ENCODE data around the gene EPM2A. TPM values are rescaled to one million over a fixed set of nuclear protein-coding genes. Genes with fewer than 3 reads are reported as not detected.

Gene EPM2A
- 10 to 100 TPM; 11.6 to 13.6 TPM for total RNA-seq

DNA sequence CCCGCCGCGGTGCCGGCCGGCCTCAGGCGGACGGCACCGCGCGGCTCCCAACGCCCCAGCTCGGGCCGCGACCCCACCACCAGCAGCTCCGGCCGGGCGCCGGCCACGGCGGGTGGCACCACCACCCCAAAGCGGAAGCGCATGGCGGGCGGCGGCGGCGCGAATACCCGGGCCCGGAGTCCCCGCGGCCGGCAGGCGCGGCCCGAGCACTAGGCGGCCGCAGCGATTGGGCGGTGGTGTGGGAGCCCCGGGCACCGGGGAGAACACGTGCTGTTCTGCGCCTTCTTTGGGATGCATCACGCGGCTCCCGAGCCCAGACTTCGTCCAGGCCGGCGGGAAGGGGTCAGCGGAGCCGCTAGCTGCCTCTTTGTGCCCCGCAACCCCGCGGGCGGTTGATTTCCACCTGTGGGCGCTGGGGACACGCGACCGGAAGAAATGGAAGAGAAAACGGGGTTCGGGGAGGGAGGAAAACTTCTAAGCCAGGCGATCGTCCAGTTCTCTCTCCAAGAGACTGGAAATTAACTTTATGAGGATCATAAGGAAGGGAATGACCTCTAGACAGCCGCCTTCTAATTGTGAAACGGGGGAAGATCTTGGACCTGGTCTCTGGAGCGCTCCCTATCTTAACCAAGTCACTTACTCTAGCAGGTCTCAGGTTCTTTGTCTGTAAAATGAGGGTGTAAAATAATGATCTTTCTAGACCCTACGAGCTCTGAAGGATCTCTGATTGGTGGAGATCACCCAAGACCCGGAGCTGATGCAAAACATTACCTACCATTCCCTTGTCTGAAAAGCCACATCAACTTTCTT, at the start of gene EPM2A:
EPM2A (minus strand) TSS at position 165 of the 810 bp plus-strand sequence; CDS start at position 143, 22 bp downstream.
- Mint-ChIP-seq H3K9me3 (peaks cover 3 to 7% of the 10 kb centered on the region in 2 donors), H3K4me1 (ENCODE audit: low read depth) (peaks cover 22% of the 10 kb centered on the region), H3K27ac (peak within 1 kb of the TSS; percentile 99), H3K27me3 (ENCODE audit: low read depth) (no peaks in the 10 kb centered on the region), H3K36me3 (ENCODE audit: insufficient read depth in 2 of 2) (peaks cover 7 to 10% of the 10 kb centered on the region in 2 donors), H3K4me3 (peak within 1 kb of the TSS; percentile 95 to 96)
- ATAC-seq (replicated peaks in 1 of 2) = peak; percentile 79 to 84
- peak; percentile 70 to 79 for DNase-seq

DNA sequence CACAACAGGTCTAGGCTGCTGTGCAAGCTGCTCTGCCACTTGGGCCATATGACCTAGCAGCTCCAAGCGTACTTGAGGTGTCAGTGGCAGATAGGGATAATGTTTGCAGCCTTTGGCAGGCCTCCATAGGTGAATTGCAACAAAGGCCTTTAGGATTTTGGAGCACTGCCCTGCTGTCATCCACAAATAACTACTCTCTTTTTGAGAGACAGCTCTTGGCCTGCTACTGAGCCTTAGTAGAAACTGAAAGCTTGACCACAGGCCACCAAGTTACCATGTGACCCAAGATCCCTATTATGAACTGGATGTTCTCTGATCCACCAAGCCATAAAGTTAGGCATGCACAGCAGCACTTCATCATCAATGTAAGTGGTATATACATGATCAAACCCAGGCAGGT, 49.4 kb upstream of the EPM2A start:
- Mint-ChIP-seq H3K9me3 (peaks cover 3 to 7% of the 10 kb centered on the region in 2 donors), H3K27me3 (ENCODE audit: low read depth) (no peaks in the 10 kb centered on the region), H3K4me3 (no peak overlapping the region), H3K36me3 (ENCODE audit: insufficient read depth in 2 of 2) (peaks cover 2% of the 10 kb centered on the region in 2 donors), H3K27ac (no peak overlapping the region), H3K4me1 (ENCODE audit: low read depth) (no peaks in the 10 kb centered on the region)
- ATAC-seq (replicated peaks in 1 of 2) = no peak
- DNase-seq = no peak

DNA sequence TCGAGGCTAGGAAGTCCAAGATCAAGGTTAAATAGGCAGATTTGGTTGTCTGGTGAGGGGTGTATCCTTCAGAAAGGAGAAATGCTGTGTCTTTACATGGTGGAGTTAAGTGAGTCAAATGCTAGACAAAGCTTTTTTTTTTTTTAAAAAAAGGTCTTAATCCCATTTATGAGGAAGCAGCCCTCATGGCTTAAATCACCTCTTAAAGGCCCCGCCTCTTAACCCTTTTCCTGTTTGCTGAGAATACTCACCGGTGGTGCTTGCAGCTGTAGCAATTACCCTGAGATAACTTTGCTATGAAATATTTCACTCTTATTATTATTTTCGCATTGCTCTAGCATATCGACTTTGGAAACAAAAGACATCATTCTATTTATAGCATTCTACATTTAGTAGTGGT, 48.5 kb upstream of the EPM2A start:
- Mint-ChIP-seq H3K9me3 (peaks cover 3 to 7% of the 10 kb centered on the region in 2 donors), H3K27ac (no peak overlapping the region), H3K4me1 (ENCODE audit: low read depth) (no peaks in the 10 kb centered on the region), H3K36me3 (ENCODE audit: insufficient read depth in 2 of 2) (peaks cover 2% of the 10 kb centered on the region in 2 donors), H3K27me3 (ENCODE audit: low read depth) (no peaks in the 10 kb centered on the region), H3K4me3 (no peak overlapping the region)
- no peak for ATAC-seq (replicated peaks in 1 of 2)
- DNase-seq = no peak

DNA sequence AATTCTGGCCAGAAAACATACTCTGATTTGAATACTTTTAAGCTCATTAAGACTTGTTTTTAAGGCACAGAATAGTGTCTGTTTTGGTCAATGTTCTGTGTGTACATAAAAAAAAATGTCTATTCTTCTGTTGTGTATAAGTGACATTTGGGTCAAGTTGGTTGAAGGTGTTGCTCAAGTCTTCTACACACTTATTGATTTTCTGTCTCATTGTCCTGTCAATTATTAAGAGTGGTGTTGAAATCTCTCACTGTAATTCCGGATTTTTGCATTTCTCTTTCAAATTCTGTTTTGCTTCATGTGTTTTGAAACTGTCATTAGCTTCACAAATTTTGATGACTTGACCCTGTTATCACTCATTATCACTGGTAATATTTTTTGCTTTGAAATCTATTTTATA, 37.5 kb upstream of the EPM2A start:
- Mint-ChIP-seq H3K9me3 (peaks cover 0 to 16% of the 10 kb centered on the region in 2 donors), H3K27ac (no peak overlapping the region), H3K4me3 (no peak overlapping the region), H3K36me3 (ENCODE audit: insufficient read depth in 2 of 2) (peaks cover 0 to 9% of the 10 kb centered on the region in 2 donors), H3K27me3 (ENCODE audit: low read depth) (no peaks in the 10 kb centered on the region), H3K4me1 (ENCODE audit: low read depth) (no peaks in the 10 kb centered on the region)
- DNase-seq = no peak
- no peak for ATAC-seq (replicated peaks in 1 of 2)

DNA sequence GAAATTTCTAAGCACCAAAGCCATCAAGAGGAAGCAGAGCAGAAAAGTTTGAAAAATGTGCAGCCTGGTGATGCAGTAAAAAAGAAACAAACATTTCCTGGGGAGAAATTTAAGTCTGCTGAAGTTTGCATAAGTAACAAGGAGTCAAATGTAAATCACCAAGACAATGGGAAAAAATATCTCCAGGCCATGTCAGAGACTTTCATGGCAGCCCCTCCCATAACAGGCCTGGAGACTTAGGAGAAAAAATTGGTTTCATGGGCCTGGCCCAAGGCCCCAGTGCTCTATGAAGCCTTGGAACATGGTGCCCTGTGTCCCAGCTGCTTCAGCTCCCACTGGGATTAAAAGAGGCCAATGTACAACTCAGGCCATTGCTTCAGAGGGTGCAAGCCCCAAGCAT, 30.1 kb upstream of the EPM2A start:
- Mint-ChIP-seq H3K36me3 (ENCODE audit: insufficient read depth in 2 of 2) (peaks cover 0 to 6% of the 10 kb centered on the region in 2 donors), H3K4me3 (no peak overlapping the region), H3K4me1 (ENCODE audit: low read depth) (no peaks in the 10 kb centered on the region), H3K27ac (no peak overlapping the region), H3K27me3 (ENCODE audit: low read depth) (no peaks in the 10 kb centered on the region), H3K9me3 (peaks cover 2 to 3% of the 10 kb centered on the region in 2 donors)
- no peak for ATAC-seq (replicated peaks in 1 of 2)
- no peak for DNase-seq

DNA sequence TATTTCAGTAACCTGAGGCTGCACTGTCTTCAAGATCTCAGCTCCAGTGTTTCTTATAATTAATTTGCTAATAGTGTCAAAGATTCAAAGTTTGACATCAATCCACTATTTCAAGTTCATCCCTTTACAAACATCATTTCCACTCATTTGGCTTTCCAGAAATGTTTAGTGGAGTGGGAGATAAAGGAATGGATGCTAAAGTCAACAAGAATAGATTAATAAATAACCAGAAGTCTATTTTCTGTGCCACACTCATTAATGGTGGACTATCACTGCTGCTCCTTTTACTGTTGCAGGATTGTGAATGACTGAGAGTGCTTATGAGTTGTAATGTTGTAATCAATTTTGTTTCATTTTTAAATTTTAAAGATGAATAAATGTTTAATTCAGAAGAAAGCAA, 28.4 kb upstream of the EPM2A start:
- ATAC-seq (replicated peaks in 1 of 2) = no peak
- Mint-ChIP-seq H3K4me3 (no peak overlapping the region), H3K27me3 (ENCODE audit: low read depth) (no peaks in the 10 kb centered on the region), H3K4me1 (ENCODE audit: low read depth) (no peaks in the 10 kb centered on the region), H3K9me3 (peaks cover 0 to 3% of the 10 kb centered on the region in 2 donors), H3K36me3 (ENCODE audit: insufficient read depth in 2 of 2) (peaks cover 0 to 1% of the 10 kb centered on the region in 2 donors), H3K27ac (no peak overlapping the region)
- no peak for DNase-seq

DNA sequence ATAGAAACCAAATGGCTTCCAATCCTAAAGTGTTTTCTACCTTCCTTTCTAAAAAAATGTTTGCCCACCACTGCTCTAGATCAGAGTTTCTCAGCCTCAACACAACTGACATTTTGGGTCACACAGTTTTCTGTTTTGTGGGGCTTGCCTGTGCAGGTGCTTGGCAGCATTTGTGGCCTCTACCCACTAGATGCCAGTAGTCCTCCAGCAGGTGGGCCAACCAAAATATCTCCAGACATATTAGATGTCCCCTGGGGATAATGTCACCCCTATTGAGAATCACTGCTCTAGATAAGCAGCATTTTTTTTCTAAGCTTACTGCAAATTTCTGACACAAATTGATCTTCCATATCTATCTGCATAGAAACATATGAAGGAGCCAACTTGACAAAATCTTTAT, 26.3 kb upstream of the EPM2A start:
- Mint-ChIP-seq H3K9me3 (peaks cover 0 to 3% of the 10 kb centered on the region in 2 donors), H3K36me3 (ENCODE audit: insufficient read depth in 2 of 2) (peaks cover 0 to 1% of the 10 kb centered on the region in 2 donors), H3K27ac (no peak overlapping the region), H3K27me3 (ENCODE audit: low read depth) (no peaks in the 10 kb centered on the region), H3K4me1 (ENCODE audit: low read depth) (no peaks in the 10 kb centered on the region), H3K4me3 (no peak overlapping the region)
- ATAC-seq (replicated peaks in 1 of 2) (no peak), DNase-seq (no peak)

DNA sequence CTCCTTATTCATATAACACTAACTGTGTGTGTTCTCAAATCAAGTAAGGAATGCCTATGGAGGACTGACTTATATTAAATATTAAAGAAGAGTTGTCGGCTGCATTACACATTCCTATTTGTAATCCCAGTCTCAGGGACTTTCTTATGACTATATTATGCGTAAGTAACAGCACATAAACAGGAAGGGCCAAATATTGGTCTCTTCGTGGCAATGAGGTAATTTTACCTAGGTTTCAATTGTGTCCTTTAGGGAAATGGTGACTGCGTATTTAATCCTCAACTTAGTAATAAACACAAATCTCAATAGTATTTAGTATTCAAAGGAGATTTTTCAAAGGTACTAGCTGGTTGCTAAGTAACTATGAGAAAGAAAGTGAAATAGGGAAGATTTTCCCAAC, 22.8 kb upstream of the EPM2A start:
- no peak for ATAC-seq (replicated peaks in 1 of 2)
- Mint-ChIP-seq H3K27me3 (ENCODE audit: low read depth) (peaks cover 10% of the 10 kb centered on the region), H3K36me3 (ENCODE audit: insufficient read depth in 2 of 2) (no peaks in the 10 kb centered on the region), H3K27ac (no peak overlapping the region), H3K4me1 (ENCODE audit: low read depth) (no peaks in the 10 kb centered on the region), H3K4me3 (no peak overlapping the region), H3K9me3 (peaks cover 0 to 2% of the 10 kb centered on the region in 2 donors)
- no peak for DNase-seq

DNA sequence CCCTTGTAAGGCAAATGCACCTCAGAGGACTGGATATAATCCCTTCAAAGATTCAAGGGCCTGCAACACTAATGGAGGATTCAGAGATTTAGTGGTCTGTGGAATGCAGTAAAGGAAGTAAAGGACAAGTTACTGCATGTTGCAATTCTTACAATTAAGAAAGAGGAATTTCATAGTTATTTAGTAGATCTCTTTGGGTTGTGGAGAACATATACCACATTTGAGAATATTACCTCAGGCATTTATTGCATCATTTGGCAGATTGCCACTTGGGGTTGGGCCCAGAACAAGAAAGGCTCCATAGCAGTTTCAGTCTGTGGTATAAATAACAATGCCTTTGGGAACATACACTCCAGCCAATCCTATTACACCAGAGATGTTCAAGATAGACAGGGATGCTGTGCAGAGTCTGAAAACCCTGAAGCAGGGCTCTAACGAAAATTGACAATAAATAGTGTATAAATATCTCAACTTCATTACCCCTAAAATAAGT, 20.9 kb upstream of the EPM2A start:
- Mint-ChIP-seq H3K4me1 (ENCODE audit: low read depth) (no peaks in the 10 kb centered on the region), H3K27ac (no peak overlapping the region), H3K9me3 (peaks cover 0 to 2% of the 10 kb centered on the region in 2 donors), H3K4me3 (no peak overlapping the region), H3K27me3 (ENCODE audit: low read depth) (peaks cover 10% of the 10 kb centered on the region), H3K36me3 (ENCODE audit: insufficient read depth in 2 of 2) (no peaks in the 10 kb centered on the region)
- ATAC-seq (replicated peaks in 1 of 2) (no peak), DNase-seq (no peak)

DNA sequence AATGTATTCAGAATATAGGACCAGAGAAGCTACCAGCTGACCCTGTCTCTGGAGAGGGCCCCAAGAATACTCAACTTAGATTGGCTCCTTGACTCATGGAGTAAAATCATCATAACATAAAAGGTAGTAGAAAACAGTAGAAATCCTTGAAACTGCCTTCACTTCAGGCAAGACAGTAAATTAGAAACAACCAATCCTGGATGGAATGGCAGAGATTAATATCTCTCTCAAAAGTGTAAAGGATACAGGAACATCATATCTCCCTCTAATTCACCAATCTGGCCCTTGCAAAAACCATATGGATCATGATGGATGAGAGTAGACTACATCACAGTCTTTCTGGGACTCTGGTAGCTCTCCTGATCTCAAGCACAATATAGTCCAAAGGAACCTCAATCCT, 20.4 kb upstream of the EPM2A start:
- DNase-seq = no peak
- H3K27ac Mint-ChIP-seq = no peak overlapping the region
- H3K4me1 Mint-ChIP-seq (ENCODE audit: low read depth) = no peaks in the 10 kb centered on the region
- peaks cover 10% of the 10 kb centered on the region for H3K27me3 Mint-ChIP-seq (ENCODE audit: low read depth)
- no peak overlapping the region for H3K4me3 Mint-ChIP-seq
- peaks cover 0 to 2% of the 10 kb centered on the region in 2 donors for H3K9me3 Mint-ChIP-seq
- H3K36me3 Mint-ChIP-seq (ENCODE audit: insufficient read depth in 2 of 2) = no peaks in the 10 kb centered on the region
- no peak for ATAC-seq (replicated peaks in 1 of 2)

DNA sequence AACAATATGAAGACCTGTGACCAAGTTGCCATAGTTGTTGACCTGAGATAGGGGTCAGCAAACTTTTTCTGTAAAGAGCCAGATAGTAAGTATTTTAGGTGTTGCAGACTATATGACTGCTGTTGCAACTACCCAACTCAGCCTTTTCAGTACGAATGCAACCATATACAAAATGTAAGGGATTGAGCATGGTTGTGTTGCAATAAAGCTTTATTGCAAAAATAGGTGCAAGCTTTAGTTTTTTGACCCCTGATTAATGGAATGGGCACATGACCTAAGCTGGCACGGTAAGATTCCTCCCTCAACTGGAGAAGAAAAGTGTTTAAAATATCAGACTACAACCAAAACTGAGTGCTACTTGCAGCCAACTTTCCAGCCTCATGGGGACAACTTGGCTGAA, 17.3 kb upstream of the EPM2A start:
- DNase-seq = no peak
- Mint-ChIP-seq H3K4me3 (no peak overlapping the region), H3K27me3 (ENCODE audit: low read depth) (peaks cover 10% of the 10 kb centered on the region), H3K9me3 (peaks cover 0 to 2% of the 10 kb centered on the region in 2 donors), H3K36me3 (ENCODE audit: insufficient read depth in 2 of 2) (no peaks in the 10 kb centered on the region), H3K27ac (no peak overlapping the region), H3K4me1 (ENCODE audit: low read depth) (peaks cover 12% of the 10 kb centered on the region)
- no peak for ATAC-seq (replicated peaks in 1 of 2)

DNA sequence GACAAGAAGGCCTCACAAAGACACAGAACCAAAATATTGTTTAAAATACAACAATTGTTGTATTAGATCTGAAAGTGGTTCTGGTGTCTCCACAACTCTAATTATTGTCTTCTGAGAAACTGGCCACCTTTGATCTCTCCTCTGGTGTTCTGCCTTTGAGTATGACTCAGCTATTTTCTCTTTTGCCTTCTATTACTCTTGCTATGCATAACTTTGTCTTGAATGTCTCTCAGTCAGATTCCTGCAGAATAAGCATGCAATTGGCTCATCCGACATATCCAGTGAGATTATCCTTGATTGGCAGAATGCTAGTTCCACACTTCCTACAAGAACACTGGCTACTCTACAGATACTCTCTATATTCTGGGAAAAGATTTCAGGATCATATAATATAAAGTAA, 14.3 kb upstream of the EPM2A start:
- Mint-ChIP-seq H3K27me3 (ENCODE audit: low read depth) (peaks cover 5% of the 10 kb centered on the region), H3K9me3 (peaks cover 0 to 6% of the 10 kb centered on the region in 2 donors), H3K27ac (no peak overlapping the region), H3K4me3 (no peak overlapping the region), H3K4me1 (ENCODE audit: low read depth) (peaks cover 12% of the 10 kb centered on the region), H3K36me3 (ENCODE audit: insufficient read depth in 2 of 2) (no peaks in the 10 kb centered on the region)
- DNase-seq = no peak
- ATAC-seq (replicated peaks in 1 of 2) = no peak

DNA sequence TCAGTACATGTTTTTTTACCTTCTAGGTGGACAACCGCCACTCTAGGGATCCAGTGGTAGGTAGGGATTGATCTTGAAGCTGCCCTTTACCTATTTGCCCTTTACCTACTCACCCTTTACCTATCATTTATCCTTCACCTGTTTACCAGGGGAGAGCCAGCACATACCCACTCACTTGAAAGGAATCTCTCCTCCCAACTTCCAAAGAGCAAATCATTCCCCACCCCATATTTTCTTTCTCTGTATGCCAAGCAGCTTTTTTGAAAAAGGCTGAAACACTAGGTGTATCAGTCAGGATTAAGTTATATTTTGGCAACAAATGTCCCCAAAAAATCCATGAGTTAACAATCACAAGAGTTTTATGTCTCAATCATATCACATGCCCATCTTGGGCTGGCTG, 10.5 kb upstream of the EPM2A start:
- Mint-ChIP-seq H3K4me1 (ENCODE audit: low read depth) (peaks cover 12% of the 10 kb centered on the region), H3K9me3 (peaks cover 0 to 4% of the 10 kb centered on the region in 2 donors), H3K4me3 (no peak overlapping the region), H3K27me3 (ENCODE audit: low read depth) (peaks cover 5% of the 10 kb centered on the region), H3K36me3 (ENCODE audit: insufficient read depth in 2 of 2) (peaks cover 0 to 3% of the 10 kb centered on the region in 2 donors), H3K27ac (no peak overlapping the region)
- ATAC-seq (replicated peaks in 1 of 2) = no peak
- no peak for DNase-seq

Measured in activated T-cell treated with anti-CD3 and anti-CD28 coated beads, Interleukin-2, amount 50 U/mL, for 72 hours (primary cell).